OCI-LY7 (cell line): ENCODE data around the gene KCTD8.

ENCODE experiments used
- EZH2phosphoT487 ChIP-seq: fragments of 200-600 bp; sonication (generic); IDR thresholded peaks from 2 replicates; pipeline ENCODE4 v1.6.1; 2018; ENCODE audit warnings: low read depth, borderline replicate concordance, mild to moderate bottlenecking, mixed run types, antibody characterized with exemption, low read length, moderate library complexity, mixed read lengths
- TF ChIP-seq, protein P1 (sequence below): fragments of 200-600 bp; sonication (generic); conservative IDR thresholded peaks from 2 replicates; pipeline ENCODE4 v1.5.1; 2014; ENCODE audit warnings: mild to moderate bottlenecking, antibody characterized with exemption, low read length, moderate library complexity, mixed read lengths

DNA sequence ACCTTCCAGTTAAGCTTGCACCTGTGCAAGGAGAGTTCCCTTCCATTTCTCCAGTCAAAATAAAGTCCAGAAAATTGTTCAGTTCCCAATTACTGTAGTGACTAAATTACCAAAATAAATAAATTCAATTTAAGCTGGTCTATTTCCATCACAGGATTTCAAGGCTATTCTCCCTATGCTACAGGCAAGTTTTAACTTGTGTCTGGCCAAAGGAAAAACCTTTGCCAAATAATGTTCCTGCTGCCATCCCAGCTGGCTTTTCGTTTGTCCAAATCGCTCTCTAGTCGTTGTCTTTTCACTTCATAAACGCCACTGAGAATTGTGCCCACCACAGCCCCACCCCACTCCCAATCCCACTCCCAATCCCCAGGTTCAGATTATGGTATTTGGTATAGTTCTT lies 2.4 kb downstream of the KCTD8 start:
- TF ChIP-seq, protein P1, sequence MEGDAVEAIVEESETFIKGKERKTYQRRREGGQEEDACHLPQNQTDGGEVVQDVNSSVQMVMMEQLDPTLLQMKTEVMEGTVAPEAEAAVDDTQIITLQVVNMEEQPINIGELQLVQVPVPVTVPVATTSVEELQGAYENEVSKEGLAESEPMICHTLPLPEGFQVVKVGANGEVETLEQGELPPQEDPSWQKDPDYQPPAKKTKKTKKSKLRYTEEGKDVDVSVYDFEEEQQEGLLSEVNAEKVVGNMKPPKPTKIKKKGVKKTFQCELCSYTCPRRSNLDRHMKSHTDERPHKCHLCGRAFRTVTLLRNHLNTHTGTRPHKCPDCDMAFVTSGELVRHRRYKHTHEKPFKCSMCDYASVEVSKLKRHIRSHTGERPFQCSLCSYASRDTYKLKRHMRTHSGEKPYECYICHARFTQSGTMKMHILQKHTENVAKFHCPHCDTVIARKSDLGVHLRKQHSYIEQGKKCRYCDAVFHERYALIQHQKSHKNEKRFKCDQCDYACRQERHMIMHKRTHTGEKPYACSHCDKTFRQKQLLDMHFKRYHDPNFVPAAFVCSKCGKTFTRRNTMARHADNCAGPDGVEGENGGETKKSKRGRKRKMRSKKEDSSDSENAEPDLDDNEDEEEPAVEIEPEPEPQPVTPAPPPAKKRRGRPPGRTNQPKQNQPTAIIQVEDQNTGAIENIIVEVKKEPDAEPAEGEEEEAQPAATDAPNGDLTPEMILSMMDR, result no peak
- no peak for TF ChIP-seq EZH2phosphoT487
